ENCODE results near the gene IFI27L2.

Gene IFI27L2

DNA sequence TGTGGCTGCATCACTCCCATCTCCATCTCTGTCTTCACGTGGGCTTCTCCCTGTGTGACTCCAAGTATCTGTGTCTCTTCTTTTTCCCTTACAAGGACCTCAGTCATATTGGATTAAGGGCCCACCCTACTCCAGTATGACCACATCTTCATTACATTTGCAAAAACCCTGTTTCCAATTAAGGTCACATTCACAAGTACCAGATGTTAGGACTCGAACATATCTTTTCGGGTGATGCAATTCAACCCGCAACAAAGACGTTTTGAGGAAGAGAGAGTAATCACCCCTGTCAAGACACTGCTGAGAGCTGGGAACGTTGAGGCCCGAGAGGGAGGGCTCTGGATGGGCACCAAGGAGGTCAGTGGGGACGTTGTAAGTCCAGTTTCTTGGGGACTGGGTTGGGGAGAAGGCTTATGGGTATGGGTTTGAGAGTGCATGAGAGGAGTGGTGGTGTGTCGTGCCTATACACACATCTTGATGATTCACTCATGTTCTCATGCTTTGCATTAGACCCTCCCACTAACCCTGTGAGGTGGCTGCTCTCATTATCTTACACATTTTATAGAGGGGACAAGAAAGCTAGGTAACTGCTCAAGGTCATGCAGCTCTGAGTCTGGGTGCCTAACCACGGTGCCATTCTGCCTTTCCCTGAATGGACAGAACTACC, 30.9 kb downstream of the IFI27L2 start:
- no peak for DNase-seq

DNA sequence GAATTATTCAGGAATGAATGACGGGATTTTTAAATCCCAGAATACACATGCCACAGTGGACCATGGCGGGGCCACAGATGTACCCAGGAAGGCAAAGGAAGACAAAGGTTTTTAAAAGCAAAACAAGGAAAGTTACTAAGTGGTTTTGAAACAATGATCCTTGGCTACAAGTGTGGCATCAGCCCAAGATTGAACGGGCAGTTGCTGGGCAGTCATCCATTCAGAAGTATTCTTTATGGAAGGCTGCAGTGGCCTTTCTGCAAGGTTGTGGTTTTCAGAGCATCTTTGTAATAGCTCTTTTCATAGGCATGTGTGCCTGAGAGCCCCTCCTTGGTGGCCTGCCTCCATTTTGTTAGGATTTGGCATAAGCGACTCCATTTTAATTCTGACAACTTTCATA, 32.3 kb downstream of the IFI27L2 start:
- no peak for DNase-seq

DNA sequence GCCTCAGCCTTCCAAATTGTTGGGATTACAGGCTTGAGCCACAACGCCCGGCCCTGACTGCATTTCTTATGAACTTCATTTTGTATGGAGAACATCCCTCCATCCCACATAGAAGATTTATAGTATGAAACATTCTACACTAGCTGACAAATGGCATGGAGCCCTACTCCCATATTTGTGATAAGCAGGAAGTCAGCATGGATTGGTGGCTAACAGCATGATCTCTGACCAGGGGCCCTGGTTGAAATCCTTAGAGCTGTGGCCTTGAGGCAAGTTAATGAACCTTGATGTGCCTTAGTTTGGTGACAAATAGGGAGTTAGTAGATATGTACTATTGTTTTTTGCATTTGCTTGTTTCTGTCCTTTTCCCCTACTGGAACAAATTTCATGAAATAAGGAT, 36.0 kb downstream of the IFI27L2 start:
- no peak for DNase-seq

DNA sequence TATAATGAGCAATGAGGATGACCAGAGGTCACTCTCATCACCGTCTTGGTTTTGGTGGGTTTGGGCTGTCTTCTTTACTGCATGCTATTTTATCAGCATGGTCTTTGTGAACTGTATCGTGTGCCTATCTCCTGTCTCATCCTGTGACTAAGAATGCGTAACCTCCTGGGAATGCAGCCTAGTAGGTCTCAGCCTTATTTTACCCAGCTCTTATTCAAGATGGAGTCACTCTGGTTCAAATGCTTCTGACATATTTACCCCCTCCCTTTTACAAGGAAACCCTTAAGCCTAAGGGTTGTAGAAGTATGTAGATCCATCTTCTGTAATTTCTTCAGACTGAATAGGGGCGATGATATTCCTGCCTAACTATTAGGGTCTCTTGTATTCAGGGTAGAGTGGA, 39.9 kb downstream of the IFI27L2 start:
- DNase-seq, result no peak

DNA sequence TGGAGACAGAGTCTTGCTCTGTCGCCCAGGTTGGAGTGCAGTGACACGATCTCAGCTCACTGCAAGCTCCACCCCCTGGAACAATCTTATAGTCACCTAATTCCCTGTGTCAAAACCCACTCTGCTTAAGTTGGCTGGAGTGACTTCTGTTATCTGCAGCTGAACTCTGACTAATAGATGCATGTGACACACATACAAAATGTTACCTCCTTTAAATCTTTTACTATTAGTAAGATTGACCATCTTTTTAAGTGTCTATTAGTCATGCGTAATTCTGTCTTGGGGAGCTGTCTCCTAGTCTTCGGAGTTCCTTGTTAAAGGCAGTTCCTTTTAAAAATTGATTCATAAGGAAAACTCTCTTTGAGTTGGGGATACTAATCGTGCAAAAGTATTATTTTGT, 40.9 kb downstream of the IFI27L2 start:
- no peak for DNase-seq

DNA sequence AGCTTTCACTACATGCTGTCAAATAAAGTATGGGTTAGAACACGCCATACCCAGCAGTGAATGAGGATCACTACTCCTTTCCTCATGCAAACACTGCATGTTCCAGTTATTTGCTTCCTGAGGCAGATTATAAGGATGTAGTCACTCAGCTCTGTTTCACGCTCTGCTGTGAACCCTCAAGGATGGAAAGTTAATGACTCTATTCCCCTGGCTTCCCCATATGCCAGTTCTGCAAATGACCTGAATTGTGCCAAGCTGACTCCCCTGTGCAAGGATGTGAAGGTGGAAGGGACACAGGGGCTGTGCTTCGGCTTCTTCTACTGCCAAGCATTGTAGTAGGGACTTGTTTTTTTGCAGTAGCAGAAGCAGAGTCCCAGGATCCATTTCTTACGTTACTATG, 41.5 kb downstream of the IFI27L2 start:
- no peak for DNase-seq

DNA sequence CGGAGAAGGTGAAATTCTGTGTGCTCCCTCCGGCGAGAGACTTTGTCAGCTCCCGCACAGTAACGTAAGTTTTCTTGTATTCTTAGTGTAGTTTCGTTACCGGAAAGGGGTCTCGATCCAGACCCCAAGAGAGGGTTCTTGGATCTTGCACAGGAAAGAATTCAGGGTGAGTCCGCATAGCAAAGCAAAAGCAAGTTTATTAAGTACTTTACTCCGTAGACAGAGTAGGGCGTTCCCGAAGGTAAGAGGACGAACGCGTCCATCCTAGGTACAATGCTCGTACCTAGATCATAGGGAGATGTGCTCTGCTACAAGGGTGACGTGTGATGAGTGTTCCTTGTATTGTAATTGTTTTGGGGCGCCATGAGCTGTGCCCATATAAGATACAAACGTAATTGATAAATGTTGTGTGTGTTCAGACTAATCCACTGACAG, 48.0 kb downstream of the IFI27L2 start:
- DNase-seq, result no peak

DNA sequence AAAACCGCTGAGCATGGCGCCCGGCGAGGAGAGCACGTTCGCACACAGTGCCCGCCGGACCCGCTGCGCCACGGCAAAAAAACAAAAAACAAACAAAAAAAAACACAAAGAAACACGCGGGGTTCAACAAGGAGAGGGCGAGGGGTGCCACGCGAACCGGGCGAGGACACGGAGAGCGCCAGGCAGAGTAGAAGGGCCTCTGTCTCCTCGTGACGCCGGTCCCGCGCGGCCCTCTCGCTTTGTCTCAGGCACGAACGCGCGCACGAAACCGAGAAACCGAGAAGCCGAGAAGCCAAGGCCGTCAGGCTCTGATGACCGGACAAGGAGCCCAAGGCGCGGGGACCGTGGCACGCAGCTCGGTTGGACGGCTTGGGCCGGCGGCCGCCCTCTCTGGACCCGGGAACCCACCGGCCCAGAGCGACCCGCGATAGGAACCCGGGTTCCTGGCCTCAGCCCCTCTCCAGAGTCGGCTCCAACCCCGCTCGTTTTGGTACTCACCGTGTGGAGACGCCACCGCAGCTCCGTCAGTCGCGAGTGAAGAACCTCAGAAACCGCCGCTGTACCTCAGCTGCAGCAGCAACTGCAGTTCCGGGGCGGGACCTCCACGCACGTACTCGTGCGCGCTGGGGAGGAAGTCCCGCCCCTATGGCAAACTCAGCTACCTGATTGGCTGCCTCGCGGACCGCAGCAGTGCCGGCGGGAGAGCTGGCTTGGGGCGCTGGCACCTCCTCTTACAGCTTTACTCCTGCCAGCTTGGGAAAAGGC, 48.6 kb downstream of the IFI27L2 start, which contains the start of the genes DDX24 and IFI27L1:
TSS of gene DDX24 (minus strand) at position 582 of the 765 bp plus-strand sequence. CDS start 1,460 bp downstream, outside the sequence.
TSS of gene IFI27L1 (plus strand) at position 690 of the 765 bp plus-strand sequence. CDS start 15,628 bp downstream, outside the sequence.
- DNase-seq, result peak; percentile 92

DNA sequence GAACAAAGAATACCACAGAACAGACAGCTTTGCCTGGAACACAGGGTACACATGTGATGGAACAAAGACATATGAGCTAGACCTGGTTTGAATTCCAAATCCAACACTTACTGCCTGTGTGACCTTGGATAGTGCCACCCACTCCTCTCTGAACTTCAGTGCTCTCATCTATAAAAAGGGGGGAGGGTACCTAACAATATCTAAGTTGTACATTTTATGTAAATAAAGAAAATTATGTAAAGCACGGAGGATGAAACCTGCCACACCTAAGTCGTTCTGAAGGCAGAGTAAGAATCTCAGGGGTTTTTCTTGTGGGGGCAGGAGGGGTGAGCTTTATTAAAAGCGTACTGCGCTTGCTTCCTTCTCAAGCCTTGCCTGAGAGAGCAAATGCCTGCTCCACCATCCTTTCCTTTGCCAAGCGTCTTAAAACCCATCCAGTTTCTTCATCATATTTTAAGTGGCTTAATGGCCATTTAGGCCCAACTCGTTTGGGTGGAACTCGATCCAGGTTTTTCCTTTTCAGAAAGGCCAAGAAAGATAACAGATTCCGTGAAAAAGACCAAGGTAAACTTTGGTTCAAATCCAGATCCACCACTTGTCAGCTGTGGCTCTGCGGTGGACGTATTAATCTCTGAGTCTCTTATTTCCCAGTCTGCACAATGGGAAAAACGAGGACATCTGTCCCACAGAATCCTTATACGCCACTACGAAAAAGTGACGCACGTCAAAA, 49.3 kb downstream of the IFI27L2 start:
- DNase-seq, result peak; percentile 32

DNA sequence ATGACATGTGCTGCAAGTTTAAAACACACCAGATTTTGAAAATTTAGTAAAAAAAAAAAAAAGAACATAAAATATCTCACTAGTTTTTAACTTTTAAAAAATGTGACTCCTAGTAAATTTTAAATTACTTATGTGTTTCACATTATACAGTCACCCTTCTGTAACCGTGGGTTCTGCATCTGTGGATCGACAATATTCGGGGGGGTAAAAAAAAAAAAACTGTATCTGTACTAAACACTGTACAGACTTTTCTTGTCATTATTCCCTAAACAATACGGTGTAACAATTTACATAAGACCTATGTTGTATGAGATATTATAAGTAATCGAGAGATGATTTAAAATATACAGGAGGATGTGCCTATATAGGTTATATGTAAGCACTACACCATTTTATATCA, 51.6 kb downstream of the IFI27L2 start:
- DNase-seq, result no peak

Data from OCI-M1 (cell line).